ENCODE results near the gene SFSWAP. TPM values are rescaled to one million over a fixed set of nuclear protein-coding genes. Genes with fewer than 3 reads are reported as not detected.

SFSWAP gene
- total and polyA plus RNA-seq, 2 of the 13 experiments (the other 11 are each of a cell fraction or from before 2014, with no cell fraction given): 17.1 to 27.7 TPM

DNA sequence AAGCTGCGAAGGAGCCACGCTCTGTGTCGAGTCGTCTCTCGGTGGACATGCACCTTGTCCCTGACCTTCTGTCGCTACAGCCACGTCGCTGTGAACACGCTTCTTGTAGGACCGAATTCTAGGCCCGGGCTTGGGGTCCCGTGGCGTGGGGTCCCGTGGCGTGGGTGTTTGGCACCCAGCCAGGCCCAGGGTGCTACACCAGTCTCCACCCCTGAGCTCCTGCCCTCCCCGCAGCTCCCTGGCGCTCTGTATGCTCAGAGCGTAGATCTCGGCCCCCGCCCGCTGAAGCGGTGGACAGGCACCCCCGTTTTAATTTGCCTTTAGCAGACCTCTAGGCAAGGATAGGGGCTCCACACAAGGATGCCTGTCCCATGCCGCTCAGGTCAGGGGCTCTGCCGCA is 133.8 kb downstream of the SFSWAP start:
- no peak for DNase-seq (ENCODE audit: low spot score)
- Histone ChIP-seq H3K9me3 (ENCODE audit: low read length) (no peaks in the 10 kb centered on the region), H3K36me3 (replicated peaks in 1 of 2; ENCODE audit: control insufficient read depth in 1 of 2, insufficient read depth in 2 of 2, low read length in 2 of 2) (no peaks in the 10 kb centered on the region), H4K20me1 (ENCODE audit: insufficient read depth, low read length) (no peaks in the 10 kb centered on the region), H3K79me2 (ENCODE audit: insufficient read depth, low read length) (no peaks in the 10 kb centered on the region), H3K27me3 (ENCODE audit: control insufficient read depth in 1 of 2, insufficient read depth in 2 of 2, low read length in 2 of 2) (no peaks in the 10 kb centered on the region; a peak in 1 of 5 replicates), H3K4me2 (ENCODE audit: low read depth, low read length) (no peak overlapping the region), H2AFZ (ENCODE audit: low read length) (no peak overlapping the region), H3K27ac (ENCODE audit: extremely low read length, insufficient read depth, low read length) (no peak overlapping the region), H3K9ac (ENCODE audit: insufficient read depth, low read depth, low read length) (no peak overlapping the region), H3K4me1 (ENCODE audit: insufficient read depth, low read length) (peaks cover 16% of the 10 kb centered on the region), H3K4me3 (replicated peaks in 1 of 3; ENCODE audit: insufficient read depth in 1 of 3, low read depth in 2 of 3, low read length in 3 of 3) (no peak overlapping the region)
- CTCF ChIA-PET (ENCODE audit: low intra/inter-chr PET ratio, low total read pairs): no interaction called here
- POLR2A ChIA-PET: no interaction called here
- in situ Hi-C loops (cut with HindIII; ENCODE audit: extremely low pct_ligation_motif_present, low pct_unique_long_range_greater_than_20kb) (loop anchor here (25.0 kb wide), 1 partner anchor 732 kb away; no protein-coding TSS in a partner anchor), intact Hi-C loops (cut with micrococcal nuclease; ENCODE audit: unreplicated experiment) (no loop called here)
- TF ChIP-seq RAD21 (CRISPR knock-in tag; IDR thresholded peaks at IDR 0.05): no peak
- TF ChIP-seq, protein P1, sequence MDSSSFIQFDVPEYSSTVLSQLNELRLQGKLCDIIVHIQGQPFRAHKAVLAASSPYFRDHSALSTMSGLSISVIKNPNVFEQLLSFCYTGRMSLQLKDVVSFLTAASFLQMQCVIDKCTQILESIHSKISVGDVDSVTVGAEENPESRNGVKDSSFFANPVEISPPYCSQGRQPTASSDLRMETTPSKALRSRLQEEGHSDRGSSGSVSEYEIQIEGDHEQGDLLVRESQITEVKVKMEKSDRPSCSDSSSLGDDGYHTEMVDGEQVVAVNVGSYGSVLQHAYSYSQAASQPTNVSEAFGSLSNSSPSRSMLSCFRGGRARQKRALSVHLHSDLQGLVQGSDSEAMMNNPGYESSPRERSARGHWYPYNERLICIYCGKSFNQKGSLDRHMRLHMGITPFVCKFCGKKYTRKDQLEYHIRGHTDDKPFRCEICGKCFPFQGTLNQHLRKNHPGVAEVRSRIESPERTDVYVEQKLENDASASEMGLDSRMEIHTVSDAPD (CRISPR knock-in tag; IDR thresholded peaks at IDR 0.05): no peak
- no peak for TF ChIP-seq KMT2B (CRISPR knock-in tag; IDR thresholded peaks at IDR 0.05)
- ATAC-seq: no peak
- no TSS peak for BruUV-seq (replicated peaks)
- 85% methylated on average over 15 of the region's 25 CpGs for WGBS (ENCODE audit: low lambda C conversion rate)
- FAIRE-seq: no peak

DNA sequence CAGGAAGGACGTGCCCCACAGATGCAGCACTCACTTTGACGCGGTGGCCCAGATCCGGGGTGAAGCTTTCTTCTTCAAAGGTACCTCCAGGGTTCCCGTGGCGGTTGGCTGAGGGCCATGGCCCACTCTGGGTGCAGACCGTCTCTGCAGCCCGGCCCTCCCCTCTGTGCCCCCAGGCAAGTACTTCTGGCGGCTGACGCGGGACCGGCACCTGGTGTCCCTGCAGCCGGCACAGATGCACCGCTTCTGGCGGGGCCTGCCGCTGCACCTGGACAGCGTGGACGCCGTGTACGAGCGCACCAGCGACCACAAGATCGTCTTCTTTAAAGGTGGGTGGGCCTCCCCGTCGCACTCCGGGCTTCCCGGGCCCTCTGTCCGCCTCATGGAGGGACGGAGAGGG is 134.2 kb downstream of the SFSWAP start:
- in situ Hi-C loops (cut with HindIII; ENCODE audit: extremely low pct_ligation_motif_present, low pct_unique_long_range_greater_than_20kb): loop anchor here (25.0 kb wide), 1 partner anchor 733 kb away; no protein-coding TSS in a partner anchor
- Histone ChIP-seq H3K9me3 (ENCODE audit: low read length) (no peaks in the 10 kb centered on the region), H3K4me2 (ENCODE audit: low read depth, low read length) (no peak overlapping the region), H2AFZ (ENCODE audit: low read length) (no peak overlapping the region), H4K20me1 (ENCODE audit: insufficient read depth, low read length) (no peaks in the 10 kb centered on the region), H3K27me3 (ENCODE audit: control insufficient read depth in 1 of 2, insufficient read depth in 2 of 2, low read length in 2 of 2) (no peaks in the 10 kb centered on the region; a peak in 1 of 5 replicates), H3K36me3 (replicated peaks in 1 of 2; ENCODE audit: control insufficient read depth in 1 of 2, insufficient read depth in 2 of 2, low read length in 2 of 2) (no peaks in the 10 kb centered on the region), H3K4me3 (replicated peaks in 1 of 3; ENCODE audit: insufficient read depth in 1 of 3, low read depth in 2 of 3, low read length in 3 of 3) (no peak overlapping the region), H3K27ac (ENCODE audit: extremely low read length, insufficient read depth, low read length) (no peak overlapping the region), H3K9ac (ENCODE audit: insufficient read depth, low read depth, low read length) (no peak overlapping the region), H3K79me2 (ENCODE audit: insufficient read depth, low read length) (no peaks in the 10 kb centered on the region), H3K4me1 (ENCODE audit: insufficient read depth, low read length) (peaks cover 15% of the 10 kb centered on the region)
- BruUV-seq (replicated peaks): no TSS peak
- CTCF ChIA-PET (ENCODE audit: low intra/inter-chr PET ratio, low total read pairs): no interaction called here
- whole genome bisulfite sequencing (ENCODE audit: low lambda C conversion rate): 86% methylated on average over 14 of the region's 29 CpGs
- DNase-seq (ENCODE audit: low spot score): no peak
- no peak for ATAC-seq
- POLR2A ChIA-PET: no interaction called here
- intact Hi-C loops (cut with micrococcal nuclease; ENCODE audit: unreplicated experiment): no loop called here
- no peak for FAIRE-seq
- TF ChIP-seq ARNTL (CRISPR knock-in tag; IDR thresholded peaks at IDR 0.05): no peak
- no peak for TF ChIP-seq ZFP36L2 (CRISPR knock-in tag; IDR thresholded peaks at IDR 0.05)
- no peak for TF ChIP-seq TCF7 (IDR thresholded peaks at IDR 0.05; ENCODE audit: low read depth)
- TF ChIP-seq RBM22 (optimal IDR thresholded peaks at IDR 0.05; ENCODE audit: low read length): no peak
- no peak for TF ChIP-seq SCMH1 (CRISPR knock-in tag; IDR thresholded peaks at IDR 0.05; ENCODE audit: borderline replicate concordance)
- no peak for TF ChIP-seq NR3C1 (CRISPR knock-in tag; IDR thresholded peaks at IDR 0.05)
- TF ChIP-seq, protein P2, sequence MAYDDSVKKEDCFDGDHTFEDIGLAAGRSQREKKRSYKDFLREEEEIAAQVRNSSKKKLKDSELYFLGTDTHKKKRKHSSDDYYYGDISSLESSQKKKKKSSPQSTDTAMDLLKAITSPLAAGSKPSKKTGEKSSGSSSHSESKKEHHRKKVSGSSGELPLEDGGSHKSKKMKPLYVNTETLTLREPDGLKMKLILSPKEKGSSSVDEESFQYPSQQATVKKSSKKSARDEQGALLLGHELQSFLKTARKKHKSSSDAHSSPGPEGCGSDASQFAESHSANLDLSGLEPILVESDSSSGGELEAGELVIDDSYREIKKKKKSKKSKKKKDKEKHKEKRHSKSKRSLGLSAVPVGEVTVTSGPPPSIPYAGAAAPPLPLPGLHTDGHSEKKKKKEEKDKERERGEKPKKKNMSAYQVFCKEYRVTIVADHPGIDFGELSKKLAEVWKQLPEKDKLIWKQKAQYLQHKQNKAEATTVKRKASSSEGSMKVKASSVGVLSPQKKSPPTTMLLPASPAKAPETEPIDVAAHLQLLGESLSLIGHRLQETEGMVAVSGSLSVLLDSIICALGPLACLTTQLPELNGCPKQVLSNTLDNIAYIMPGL (CRISPR knock-in tag; IDR thresholded peaks at IDR 0.05; ENCODE audit: borderline replicate concordance in 1 of 2, low read depth in 1 of 2): no peak
- TF ChIP-seq, protein P3, sequence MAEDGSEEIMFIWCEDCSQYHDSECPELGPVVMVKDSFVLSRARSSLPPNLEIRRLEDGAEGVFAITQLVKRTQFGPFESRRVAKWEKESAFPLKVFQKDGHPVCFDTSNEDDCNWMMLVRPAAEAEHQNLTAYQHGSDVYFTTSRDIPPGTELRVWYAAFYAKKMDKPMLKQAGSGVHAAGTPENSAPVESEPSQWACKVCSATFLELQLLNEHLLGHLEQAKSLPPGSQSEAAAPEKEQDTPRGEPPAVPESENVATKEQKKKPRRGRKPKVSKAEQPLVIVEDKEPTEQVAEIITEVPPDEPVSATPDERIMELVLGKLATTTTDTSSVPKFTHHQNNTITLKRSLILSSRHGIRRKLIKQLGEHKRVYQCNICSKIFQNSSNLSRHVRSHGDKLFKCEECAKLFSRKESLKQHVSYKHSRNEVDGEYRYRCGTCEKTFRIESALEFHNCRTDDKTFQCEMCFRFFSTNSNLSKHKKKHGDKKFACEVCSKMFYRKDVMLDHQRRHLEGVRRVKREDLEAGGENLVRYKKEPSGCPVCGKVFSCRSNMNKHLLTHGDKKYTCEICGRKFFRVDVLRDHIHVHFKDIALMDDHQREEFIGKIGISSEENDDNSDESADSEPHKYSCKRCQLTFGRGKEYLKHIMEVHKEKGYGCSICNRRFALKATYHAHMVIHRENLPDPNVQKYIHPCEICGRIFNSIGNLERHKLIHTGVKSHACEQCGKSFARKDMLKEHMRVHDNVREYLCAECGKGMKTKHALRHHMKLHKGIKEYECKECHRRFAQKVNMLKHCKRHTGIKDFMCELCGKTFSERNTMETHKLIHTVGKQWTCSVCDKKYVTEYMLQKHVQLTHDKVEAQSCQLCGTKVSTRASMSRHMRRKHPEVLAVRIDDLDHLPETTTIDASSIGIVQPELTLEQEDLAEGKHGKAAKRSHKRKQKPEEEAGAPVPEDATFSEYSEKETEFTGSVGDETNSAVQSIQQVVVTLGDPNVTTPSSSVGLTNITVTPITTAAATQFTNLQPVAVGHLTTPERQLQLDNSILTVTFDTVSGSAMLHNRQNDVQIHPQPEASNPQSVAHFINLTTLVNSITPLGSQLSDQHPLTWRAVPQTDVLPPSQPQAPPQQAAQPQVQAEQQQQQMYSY (CRISPR knock-in tag; IDR thresholded peaks at IDR 0.05): no peak
